Progenitor cell of endocrine pancreas (in vitro differentiated cells): ENCODE measurements around the gene GAS2L2. TPM values are rescaled to one million over a fixed set of nuclear protein-coding genes. Genes with fewer than 3 reads are reported as not detected.

Source experiments
- DNase-seq: peaks from one replicate; pipeline ENCODE4 v3.0.0; 2021; ENCODE audit warnings: low spot score; ENCODE audit not compliant: unreplicated experiment
- H3K27ac Mint-ChIP-seq: 2 replicates; pipeline ENCODE4 v1.8.0; 2021; ENCODE audit warnings: mild to moderate bottlenecking, moderate library complexity, mixed read lengths
- H3K27me3 Mint-ChIP-seq: 2 replicates; pipeline ENCODE4 v1.8.0; 2021; ENCODE audit warnings: mixed read lengths
- H3K36me3 Mint-ChIP-seq: 2 replicates; pipeline ENCODE4 v1.8.0; 2022; ENCODE audit warnings: mixed read lengths; ENCODE audit not compliant: insufficient read depth
- H3K4me1 Mint-ChIP-seq: 2 replicates; pipeline ENCODE4 v1.8.0; 2021; ENCODE audit warnings: low read depth, mixed read lengths
- H3K4me3 Mint-ChIP-seq: 2 replicates; pipeline ENCODE4 v1.8.0; 2021; ENCODE audit warnings: low read depth, mild to moderate bottlenecking, moderate library complexity, mixed read lengths
- H3K9me3 Mint-ChIP-seq: 2 replicates; pipeline ENCODE4 v1.8.0; 2021; ENCODE audit warnings: low read depth, mixed read lengths
- total RNA-seq: library from RNA; stranded (reverse); gene quantifications from 2 replicates; pipeline ENCODE4 v1.2.1, GENCODE V29; 2021
- TF ChIP-seq, protein P1 (sequence below): fragments of 200-600 bp; sonication (generic); IDR thresholded peaks from one replicate; pipeline ENCODE4 v1.5.0; 2021; ENCODE audit warnings: antibody characterized with exemption, mild to moderate bottlenecking; ENCODE audit not compliant: unreplicated experiment

GAS2L2 gene
- total RNA-seq, 1 donor from 2014 or later, result 0.10 TPM

DNA sequence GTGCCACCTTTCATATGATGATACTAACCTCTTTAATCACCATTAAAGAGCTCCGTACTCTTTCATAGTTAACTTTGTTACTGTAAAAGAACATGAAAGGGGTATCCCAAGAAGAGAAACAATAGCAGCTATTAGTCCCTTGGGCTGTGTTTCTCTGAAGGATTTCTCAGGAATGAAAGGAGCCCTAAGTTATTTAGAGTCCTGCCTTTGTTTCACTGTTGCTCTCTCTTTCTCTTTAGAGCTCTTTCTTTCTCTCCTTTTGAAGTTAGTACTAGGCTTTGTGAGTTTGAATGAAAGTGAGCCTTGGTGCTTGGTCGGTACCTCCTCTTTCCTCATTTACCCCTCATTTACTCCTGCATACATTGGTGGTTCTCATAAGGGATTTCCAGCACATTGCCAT, 42.1 kb downstream of the GAS2L2 start:
- Mint-ChIP-seq H3K27me3 (no peaks in the 10 kb centered on the region), H3K36me3 (peaks cover 8% of the 10 kb centered on the region), H3K4me1 (peaks cover 4% of the 10 kb centered on the region), H3K4me3 (no peak overlapping the region), H3K9me3 (no peaks in the 10 kb centered on the region), H3K27ac (peak overlapping the region; percentile 24)
- TF ChIP-seq, protein P1, sequence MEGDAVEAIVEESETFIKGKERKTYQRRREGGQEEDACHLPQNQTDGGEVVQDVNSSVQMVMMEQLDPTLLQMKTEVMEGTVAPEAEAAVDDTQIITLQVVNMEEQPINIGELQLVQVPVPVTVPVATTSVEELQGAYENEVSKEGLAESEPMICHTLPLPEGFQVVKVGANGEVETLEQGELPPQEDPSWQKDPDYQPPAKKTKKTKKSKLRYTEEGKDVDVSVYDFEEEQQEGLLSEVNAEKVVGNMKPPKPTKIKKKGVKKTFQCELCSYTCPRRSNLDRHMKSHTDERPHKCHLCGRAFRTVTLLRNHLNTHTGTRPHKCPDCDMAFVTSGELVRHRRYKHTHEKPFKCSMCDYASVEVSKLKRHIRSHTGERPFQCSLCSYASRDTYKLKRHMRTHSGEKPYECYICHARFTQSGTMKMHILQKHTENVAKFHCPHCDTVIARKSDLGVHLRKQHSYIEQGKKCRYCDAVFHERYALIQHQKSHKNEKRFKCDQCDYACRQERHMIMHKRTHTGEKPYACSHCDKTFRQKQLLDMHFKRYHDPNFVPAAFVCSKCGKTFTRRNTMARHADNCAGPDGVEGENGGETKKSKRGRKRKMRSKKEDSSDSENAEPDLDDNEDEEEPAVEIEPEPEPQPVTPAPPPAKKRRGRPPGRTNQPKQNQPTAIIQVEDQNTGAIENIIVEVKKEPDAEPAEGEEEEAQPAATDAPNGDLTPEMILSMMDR, result no peak
- DNase-seq, result no peak

DNA sequence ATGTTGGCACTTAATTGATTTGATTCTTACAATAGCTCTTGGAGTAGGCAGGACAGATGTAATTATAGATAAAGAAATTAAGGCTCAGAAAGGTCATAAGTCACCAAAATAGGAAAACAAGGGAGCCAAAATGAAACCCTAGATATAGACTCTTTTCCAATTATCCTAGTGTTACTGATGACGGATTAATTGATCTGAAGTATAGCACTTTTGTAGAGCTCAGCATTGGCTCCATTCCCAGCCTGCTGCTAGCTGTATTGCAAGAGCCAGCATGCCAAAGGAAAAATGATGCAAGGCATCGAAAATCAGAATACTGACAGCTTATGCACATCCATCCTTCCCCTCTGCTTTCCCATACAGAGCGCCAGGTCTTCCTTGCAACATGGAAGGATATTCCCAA, 43.2 kb downstream of the GAS2L2 start:
- peaks cover 8% of the 10 kb centered on the region for H3K36me3 Mint-ChIP-seq
- TF ChIP-seq, protein P1, result no peak
- H3K27me3 Mint-ChIP-seq, result no peaks in the 10 kb centered on the region
- H3K9me3 Mint-ChIP-seq, result no peaks in the 10 kb centered on the region
- no peak overlapping the region for H3K27ac Mint-ChIP-seq
- no peak for DNase-seq
- no peak overlapping the region for H3K4me3 Mint-ChIP-seq
- H3K4me1 Mint-ChIP-seq, result peaks cover 5% of the 10 kb centered on the region

DNA sequence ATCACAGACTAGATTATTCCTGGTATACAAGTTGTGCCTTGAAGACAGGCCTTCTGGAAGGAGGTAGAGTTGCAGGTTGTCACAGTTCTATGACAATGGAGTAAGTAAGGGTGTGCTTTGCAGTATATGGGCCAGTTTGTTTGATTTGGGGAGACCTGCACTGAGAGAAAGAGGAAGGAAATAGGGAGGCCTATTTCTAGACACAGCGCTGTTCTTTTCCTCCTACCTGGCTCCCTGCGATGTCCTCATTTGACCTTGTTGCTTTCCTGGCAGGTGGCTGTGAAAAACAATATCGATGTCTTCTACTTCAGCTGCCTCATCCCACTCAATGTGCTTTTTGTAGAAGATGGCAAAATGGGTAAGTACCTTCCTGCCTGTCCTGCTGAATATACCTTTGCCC, 44.1 kb downstream of the GAS2L2 start:
- Mint-ChIP-seq H3K4me1 (peaks cover 5% of the 10 kb centered on the region), H3K4me3 (no peak overlapping the region), H3K27me3 (no peaks in the 10 kb centered on the region), H3K36me3 (peaks cover 8% of the 10 kb centered on the region), H3K27ac (no peak overlapping the region), H3K9me3 (no peaks in the 10 kb centered on the region)
- TF ChIP-seq, protein P1, result no peak
- DNase-seq, result no peak

DNA sequence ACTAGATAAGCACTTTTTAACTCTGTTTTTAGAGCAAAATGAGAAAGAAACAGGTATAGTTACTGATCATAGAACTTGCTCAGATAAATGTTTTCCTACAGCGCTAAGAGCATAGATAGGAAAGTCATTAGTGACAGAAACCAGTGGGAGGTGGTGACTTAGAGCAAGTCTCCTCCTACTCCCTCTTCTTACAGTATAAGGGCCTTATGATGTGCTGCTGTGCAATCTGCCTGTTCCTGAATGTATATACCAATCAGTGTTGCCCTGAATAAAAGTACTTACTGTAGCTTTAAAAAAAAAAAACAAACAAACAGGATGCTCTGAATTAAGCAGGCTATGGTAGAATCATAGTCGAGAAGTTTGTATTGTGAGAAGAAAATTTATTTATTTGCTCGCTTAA, 44.9 kb downstream of the GAS2L2 start:
- no peaks in the 10 kb centered on the region for H3K9me3 Mint-ChIP-seq
- H3K36me3 Mint-ChIP-seq, result peaks cover 9% of the 10 kb centered on the region
- DNase-seq, result no peak
- H3K27me3 Mint-ChIP-seq, result no peaks in the 10 kb centered on the region
- TF ChIP-seq, protein P1, result no peak
- H3K4me1 Mint-ChIP-seq, result peaks cover 5% of the 10 kb centered on the region
- no peak overlapping the region for H3K27ac Mint-ChIP-seq
- no peak overlapping the region for H3K4me3 Mint-ChIP-seq

- DNase-seq, result no peak
- Mint-ChIP-seq H3K27me3 (no peaks in the 10 kb centered on the region), H3K27ac (peak overlapping the region; percentile 64), H3K36me3 (peaks cover 12% of the 10 kb centered on the region), H3K4me1 (peaks cover 5% of the 10 kb centered on the region), H3K9me3 (no peaks in the 10 kb centered on the region), H3K4me3 (no peak overlapping the region)
- TF ChIP-seq, protein P1, result no peak
Observed at GRCh38 chr17:35705705-35706104, 47.3 kb downstream of the GAS2L2 start.
